ENCODE data around the gene PLCD1.

- TF ChIP-seq, protein P1, sequence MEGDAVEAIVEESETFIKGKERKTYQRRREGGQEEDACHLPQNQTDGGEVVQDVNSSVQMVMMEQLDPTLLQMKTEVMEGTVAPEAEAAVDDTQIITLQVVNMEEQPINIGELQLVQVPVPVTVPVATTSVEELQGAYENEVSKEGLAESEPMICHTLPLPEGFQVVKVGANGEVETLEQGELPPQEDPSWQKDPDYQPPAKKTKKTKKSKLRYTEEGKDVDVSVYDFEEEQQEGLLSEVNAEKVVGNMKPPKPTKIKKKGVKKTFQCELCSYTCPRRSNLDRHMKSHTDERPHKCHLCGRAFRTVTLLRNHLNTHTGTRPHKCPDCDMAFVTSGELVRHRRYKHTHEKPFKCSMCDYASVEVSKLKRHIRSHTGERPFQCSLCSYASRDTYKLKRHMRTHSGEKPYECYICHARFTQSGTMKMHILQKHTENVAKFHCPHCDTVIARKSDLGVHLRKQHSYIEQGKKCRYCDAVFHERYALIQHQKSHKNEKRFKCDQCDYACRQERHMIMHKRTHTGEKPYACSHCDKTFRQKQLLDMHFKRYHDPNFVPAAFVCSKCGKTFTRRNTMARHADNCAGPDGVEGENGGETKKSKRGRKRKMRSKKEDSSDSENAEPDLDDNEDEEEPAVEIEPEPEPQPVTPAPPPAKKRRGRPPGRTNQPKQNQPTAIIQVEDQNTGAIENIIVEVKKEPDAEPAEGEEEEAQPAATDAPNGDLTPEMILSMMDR (conservative IDR thresholded peaks at IDR 0.05): no peak
- TF ChIP-seq ZFX (IDR thresholded peaks at IDR 0.05): no peak
Observed at GRCh38 chr3:37990527-37990926, 38.9 kb downstream of the PLCD1 start, which contains the start of gene VILL.
